H1 (cell line): ENCODE measurements around the gene TWF2.

Experiments used
- BACH1 ChIP-seq: IDR thresholded peaks from 2 replicates; pipeline ENCODE4 v1.6.1; 2012; ENCODE audit warnings: low read length, improper control_type of control experiment
- CHD2 ChIP-seq: IDR thresholded peaks from 2 replicates; pipeline ENCODE4 v1.6.1; 2012; ENCODE audit warnings: low read length, improper control_type of control experiment
- EZH2 ChIP-seq: fragments of 200-600 bp; sonication (generic); IDR thresholded peaks from 2 replicates; pipeline ENCODE4 v1.7.1; 2012; ENCODE audit warnings: low read depth, mild to moderate bottlenecking, moderate library complexity, low read length, inconsistent platforms; ENCODE audit not compliant: severe bottlenecking
- POLR2A ChIP-seq, 2 experiments: IDR thresholded peaks; 1 replicate in 1 of 2; 2 replicates in 1 of 2; pipeline ENCODE4 v1.6.1; 2011; ENCODE audit warnings: low read depth in 2 of 2, low read length in 2 of 2, mild to moderate bottlenecking in 2 of 2; ENCODE audit errors: control extremely low read depth in 1 of 2
- RAD21 ChIP-seq, 2 experiments: IDR thresholded peaks in 1 of 2; conservative IDR thresholded peaks in 1 of 2; 2 replicates each; pipeline ENCODE4 v1.6.1; 2011; ENCODE audit warnings: low read depth in 2 of 2, low read length in 2 of 2, improper control_type of control experiment in 1 of 2, inconsistent platforms in 1 of 2, mild to moderate bottlenecking in 1 of 2, moderate library complexity in 1 of 2
- RFX5 ChIP-seq: IDR thresholded peaks from 2 replicates; pipeline ENCODE4 v1.6.1; 2011; ENCODE audit warnings: low read depth, low read length, improper control_type of control experiment, borderline replicate concordance
- RXRA ChIP-seq: IDR thresholded peaks from 2 replicates; pipeline ENCODE4 v1.6.1; 2011; ENCODE audit warnings: low read depth, mild to moderate bottlenecking, low read length, moderate library complexity; ENCODE audit not compliant: insufficient read depth
- SIN3A ChIP-seq, 2 experiments: IDR thresholded peaks in 1 of 2; conservative IDR thresholded peaks in 1 of 2; 2 replicates each; pipeline ENCODE4 v1.6.1; 2011 to 2012; ENCODE audit warnings: low read length in 2 of 2, improper control_type of control experiment in 1 of 2, low read depth in 1 of 2, mild to moderate bottlenecking in 1 of 2
- SP1 ChIP-seq: IDR thresholded peaks from 2 replicates; pipeline ENCODE4 v1.6.1; 2011; ENCODE audit warnings: low read depth, low read length
- SRF ChIP-seq: IDR thresholded peaks from 2 replicates; pipeline ENCODE4 v1.6.1; 2011; ENCODE audit warnings: mild to moderate bottlenecking, low read depth, low read length, moderate library complexity
- TEAD4 ChIP-seq: IDR thresholded peaks from 2 replicates; pipeline ENCODE4 v1.6.1; 2012; ENCODE audit warnings: low read depth, low read length, inconsistent platforms, mixed read lengths
- YY1 ChIP-seq: IDR thresholded peaks from 2 replicates; pipeline ENCODE4 v1.6.1; 2011; ENCODE audit warnings: low read depth, mild to moderate bottlenecking, low read length
- TF ChIP-seq, protein P1 (sequence below), 3 experiments: IDR thresholded peaks; 1 replicate in 2 of 3; 2 replicates in 1 of 3; pipeline versions ENCODE4 v1.5.1 to v1.6.1; 2011; ENCODE audit warnings: low read length in 3 of 3, mild to moderate bottlenecking in 3 of 3, inconsistent platforms in 2 of 3, low read depth in 1 of 3, moderate library complexity in 1 of 3; ENCODE audit not compliant: insufficient read depth in 1 of 3; ENCODE audit errors: control extremely low read depth in 1 of 3

DNA sequence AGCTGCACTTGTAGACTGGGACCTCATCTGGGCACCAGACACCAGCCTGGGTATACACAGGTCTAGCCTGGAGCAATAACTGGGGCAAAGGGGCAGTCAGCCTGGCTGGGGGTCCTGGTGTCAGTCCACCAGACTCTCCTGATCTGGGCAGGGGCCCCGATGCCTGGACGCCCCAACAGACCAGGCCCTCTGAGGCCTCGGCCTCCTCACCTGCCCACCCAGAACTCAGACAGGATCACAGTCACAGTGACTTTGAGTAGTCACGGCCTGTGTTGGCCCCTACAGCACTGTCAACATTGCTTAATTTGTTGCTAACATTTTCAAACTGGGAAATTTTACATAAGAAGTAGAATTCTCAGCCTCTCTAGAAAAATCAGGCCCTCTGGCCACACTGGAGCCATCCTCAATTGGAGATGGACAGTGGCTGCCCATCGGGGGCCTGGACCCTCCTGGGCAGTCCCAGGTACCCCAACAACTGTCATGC, 5.8 kb downstream of the TWF2 start:
- TF ChIP-seq YY1 (no peak), BACH1 (no peak), RFX5 (no peak), SIN3A (conservative IDR thresholded peaks at IDR 0.05 in 1 of 2, IDR thresholded peaks at IDR 0.05 in 1 of 2; ENCODE audit: low read depth in 1 of 2, low read length in 2 of 2) (no peak), SRF (no peak), POLR2A (IDR thresholded peaks at IDR 0.05; ENCODE audit: control extremely low read depth in 1 of 2, low read depth in 2 of 2, low read length in 2 of 2) (no peak), EZH2 (no peak), SP1 (no peak), RXRA (no peak), TEAD4 (no peak), RAD21 (IDR thresholded peaks at IDR 0.05 in 1 of 2, conservative IDR thresholded peaks at IDR 0.05 in 1 of 2; ENCODE audit: low read depth in 2 of 2, low read length in 2 of 2) (no peak), CHD2 (no peak)
- TF ChIP-seq, protein P1, sequence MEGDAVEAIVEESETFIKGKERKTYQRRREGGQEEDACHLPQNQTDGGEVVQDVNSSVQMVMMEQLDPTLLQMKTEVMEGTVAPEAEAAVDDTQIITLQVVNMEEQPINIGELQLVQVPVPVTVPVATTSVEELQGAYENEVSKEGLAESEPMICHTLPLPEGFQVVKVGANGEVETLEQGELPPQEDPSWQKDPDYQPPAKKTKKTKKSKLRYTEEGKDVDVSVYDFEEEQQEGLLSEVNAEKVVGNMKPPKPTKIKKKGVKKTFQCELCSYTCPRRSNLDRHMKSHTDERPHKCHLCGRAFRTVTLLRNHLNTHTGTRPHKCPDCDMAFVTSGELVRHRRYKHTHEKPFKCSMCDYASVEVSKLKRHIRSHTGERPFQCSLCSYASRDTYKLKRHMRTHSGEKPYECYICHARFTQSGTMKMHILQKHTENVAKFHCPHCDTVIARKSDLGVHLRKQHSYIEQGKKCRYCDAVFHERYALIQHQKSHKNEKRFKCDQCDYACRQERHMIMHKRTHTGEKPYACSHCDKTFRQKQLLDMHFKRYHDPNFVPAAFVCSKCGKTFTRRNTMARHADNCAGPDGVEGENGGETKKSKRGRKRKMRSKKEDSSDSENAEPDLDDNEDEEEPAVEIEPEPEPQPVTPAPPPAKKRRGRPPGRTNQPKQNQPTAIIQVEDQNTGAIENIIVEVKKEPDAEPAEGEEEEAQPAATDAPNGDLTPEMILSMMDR (IDR thresholded peaks at IDR 0.05; ENCODE audit: control extremely low read depth in 1 of 3, insufficient read depth in 1 of 3, low read depth in 1 of 3, low read length in 3 of 3), result no peak
